GM21515 (cell line): ENCODE data around the gene SLC48A1.

Experiments
- ATAC-seq: cut with Tn5 transposase; IDR thresholded peaks from one replicate; pipeline ENCODE4 v1.9.1; 2021; ENCODE audit not compliant: unreplicated experiment

The SLC48A1 gene

DNA sequence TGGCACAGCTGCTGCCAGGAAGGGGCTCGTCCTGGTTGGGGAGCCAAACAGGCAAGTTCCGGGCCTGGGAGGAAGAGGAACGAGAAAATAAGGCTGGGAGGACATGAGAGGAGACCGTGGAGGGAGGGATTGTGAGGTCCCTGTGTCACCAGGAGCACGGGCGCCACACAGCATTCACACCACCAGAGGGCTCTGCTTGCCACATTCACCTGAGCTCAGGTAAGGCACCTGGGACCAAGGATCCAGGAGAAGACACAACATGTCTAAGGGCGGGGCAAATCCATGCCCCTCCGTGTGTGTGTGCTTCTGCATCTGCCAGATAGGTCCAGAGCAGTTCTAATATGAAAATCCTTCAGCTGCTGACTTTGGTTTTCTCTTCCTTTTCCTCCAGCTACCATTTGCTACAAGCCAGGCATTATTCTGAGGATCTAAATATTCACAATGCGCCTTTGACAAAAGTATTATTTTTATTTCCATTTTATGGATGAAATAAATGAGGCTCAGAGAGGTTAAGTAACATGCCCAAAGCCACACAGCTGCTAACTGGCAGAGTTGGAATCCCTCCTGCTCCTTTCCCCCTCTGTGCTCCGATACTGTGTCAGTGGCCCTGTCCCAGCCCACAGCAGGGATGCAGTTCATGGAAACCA, 28.9 kb upstream of the SLC48A1 start:
- no peak for ATAC-seq

DNA sequence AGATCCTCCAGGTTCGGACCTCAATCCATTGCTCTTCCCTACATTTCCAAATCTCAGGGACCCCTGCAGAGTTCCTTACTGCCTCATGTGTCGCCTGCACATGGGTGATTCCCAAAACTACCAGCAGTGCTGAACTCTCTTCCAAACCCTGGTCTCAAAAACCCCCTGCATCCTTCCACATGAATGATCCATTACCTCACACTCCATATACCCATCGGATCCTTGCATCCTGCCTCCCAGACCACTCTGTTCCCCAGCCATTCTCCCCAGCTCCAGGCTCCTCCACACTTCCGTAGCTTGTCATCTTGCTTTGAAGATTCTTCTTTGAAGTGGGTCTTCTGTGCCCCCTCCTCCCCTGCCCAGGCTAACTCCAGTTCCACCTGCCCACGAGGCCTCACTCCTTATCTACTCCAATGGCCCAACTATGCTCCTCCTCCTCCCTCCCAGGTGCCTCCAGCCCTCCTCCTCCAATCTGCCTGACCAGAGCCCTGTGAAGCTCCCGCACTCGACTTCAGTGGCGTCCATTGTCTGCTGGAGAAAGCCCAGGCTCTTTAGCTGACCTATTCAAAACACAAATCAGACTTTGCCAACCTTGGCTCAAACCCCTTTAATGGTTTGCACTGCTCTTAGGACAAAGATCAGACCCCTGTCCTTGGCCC, 28.1 kb upstream of the SLC48A1 start:
- no peak for ATAC-seq

- ATAC-seq, result no peak
Measured at GRCh38 chr12:47745485-47746041, 27.5 kb upstream of the SLC48A1 start.

- ATAC-seq, result no peak
Measured at GRCh38 chr12:47746073-47746472, 27.0 kb upstream of the SLC48A1 start.

- no peak for ATAC-seq
Measured at GRCh38 chr12:47746523-47746922, 26.5 kb upstream of the SLC48A1 start.

GRCh38 chr12:47747126-47747525, 25.9 kb upstream of the SLC48A1 start:
- no peak for ATAC-seq

GRCh38 chr12:47747596-47748506, 25.2 kb upstream of the SLC48A1 start:
- ATAC-seq, result no peak

DNA sequence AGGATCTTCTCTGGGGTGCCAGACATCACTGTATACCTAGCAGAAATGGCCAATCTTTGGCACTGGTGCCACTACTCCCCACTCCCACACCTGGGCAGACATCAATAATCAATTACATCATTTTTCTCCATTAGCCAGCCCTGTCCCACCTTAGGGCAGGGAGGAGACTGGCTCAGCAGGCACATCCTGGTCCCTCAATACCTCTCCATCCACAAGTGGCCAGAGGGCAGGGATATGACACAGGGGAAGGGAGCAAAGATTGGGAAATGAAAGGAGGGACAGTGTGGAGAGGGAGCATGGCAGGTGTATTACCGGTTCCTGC, 24.6 kb upstream of the SLC48A1 start:
- no peak for ATAC-seq

- ATAC-seq, result no peak
Measured at GRCh38 chr12:47748899-47749298, 24.1 kb upstream of the SLC48A1 start.

DNA sequence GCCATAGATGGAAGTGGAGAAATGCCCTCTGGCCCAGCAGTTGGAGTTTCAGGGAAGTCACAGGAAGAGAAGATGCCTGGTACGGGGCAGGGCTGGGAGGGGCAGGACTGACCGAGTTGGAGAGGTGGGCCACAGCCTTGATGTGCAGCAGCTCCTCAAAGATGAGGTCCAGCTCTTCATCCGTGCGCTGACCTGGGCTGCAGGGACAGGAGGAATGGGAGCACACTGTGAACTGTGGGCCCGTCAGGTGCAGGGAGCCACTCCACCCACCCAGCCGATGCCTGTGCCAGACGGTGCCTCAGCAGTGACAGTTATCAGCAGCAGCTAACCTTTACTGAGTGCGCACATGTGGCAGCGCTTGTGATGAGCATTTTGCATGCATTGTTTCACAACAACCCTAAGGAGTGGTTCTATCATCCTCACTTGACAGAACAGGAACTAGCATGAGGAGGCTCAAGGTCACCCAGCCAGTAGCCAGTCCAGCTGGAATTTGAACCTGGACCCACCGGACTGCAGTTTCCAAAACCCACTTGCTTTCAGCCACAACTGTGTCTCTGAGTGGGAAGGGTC, 22.7 kb upstream of the SLC48A1 start:
- no peak for ATAC-seq

DNA sequence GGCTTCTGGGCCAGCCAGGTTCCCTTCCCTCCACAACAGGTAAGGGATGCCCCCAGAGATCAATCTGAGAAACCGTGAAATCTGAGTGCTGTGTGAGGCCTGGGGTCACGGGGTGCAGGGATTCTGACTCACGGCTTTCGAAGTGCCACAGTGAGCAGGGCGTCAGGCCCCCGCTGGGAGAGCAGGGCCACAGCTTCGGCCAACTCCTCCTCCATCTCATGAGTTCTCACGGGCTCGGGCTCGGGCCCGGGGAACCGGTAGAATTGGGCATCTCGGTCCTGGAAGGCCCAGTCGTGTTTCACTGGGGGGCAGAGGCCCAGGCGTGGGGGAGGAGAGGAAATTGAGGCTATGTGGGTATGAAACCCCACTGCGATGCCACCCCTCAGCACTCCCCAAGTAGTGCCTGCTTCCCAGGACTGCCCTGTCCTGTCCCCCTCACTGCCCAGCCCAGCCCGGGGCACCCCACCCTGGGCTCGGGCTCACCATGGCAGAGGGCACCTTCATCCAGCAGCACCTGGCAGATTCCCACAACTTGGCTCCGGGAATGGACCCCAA, 22.0 kb upstream of the SLC48A1 start:
- no peak for ATAC-seq

DNA sequence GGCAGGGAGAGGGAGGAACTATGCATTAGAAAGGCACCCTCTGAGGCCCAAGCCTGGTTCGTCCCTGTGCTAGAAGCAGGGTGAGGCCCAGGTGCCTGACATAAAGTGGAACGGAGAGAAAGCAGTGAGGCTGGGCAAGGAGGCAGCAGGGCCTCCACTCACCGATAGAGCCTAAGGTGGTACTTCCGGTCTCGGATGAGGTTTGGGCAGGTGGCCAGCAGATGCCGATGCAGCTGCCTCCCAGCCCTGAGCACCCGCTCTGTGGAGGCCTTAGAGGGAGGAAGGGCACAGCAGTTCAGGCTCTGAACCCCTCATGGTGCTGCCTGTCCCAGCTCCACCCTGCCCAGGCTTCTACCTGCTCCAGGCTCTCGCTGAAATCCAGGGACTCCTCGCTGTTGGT, 21.5 kb upstream of the SLC48A1 start:
- no peak for ATAC-seq

DNA sequence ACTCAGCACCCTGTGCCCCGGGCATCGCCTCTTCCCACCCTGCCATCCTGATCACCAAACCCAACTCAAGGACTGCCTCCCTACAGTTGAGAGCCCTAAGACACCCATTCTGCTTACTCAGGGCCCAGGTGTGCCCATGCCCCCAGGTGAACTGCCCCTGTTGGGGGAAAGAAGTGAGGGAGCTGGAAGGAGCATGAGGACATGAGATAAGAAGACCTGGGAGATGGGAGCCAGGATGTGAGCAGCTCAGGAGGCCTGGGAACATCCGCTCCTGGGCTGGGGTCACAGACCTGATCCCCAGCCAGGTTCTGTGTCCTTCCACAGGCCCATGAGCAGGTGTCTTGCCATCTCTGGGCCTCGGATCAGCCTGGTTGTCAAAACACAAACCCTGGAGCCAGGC, 20.9 kb upstream of the SLC48A1 start:
- ATAC-seq, result no peak

DNA sequence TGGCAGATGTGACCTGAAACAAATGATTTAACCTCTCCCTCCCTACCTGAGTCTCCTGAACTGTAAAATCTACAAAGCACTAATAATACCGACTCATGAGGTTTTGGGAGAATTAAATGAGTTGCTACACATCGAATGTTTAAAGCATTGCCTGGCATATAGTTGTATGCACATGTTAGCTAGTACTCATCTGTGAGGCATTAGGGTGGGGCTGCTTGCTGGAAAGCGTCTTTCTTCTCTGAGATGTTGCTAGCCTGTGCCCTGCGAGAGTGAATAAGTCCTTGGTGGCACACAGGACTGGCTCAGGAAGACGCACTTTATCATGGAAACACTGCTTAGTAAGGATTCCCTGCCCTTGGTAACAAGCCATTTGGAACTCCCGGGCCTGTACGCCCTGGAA, 20.5 kb upstream of the SLC48A1 start:
- ATAC-seq, result no peak

GRCh38 chr12:47753021-47754001, 19.7 kb upstream of the SLC48A1 start:
- no peak for ATAC-seq

DNA sequence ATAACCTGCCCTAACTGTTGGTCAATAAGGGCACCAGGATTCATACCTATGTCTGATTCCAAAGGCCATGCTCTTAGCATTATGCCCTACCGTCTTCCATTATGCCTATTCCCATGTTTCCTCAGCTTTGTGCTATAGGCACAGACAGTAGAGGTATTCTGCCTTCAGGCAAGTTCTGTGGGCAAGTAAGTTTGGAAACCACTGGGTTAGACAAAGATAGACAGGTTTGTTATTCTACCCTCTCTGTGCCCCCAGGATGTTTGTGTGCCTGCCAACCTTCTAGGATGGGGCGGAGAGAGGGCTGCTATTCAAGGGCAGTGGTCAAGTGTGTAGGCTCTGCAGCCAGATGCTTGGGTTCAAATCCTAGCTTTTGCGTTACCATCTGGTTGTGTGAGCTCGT, 18.9 kb upstream of the SLC48A1 start:
- no peak for ATAC-seq

DNA sequence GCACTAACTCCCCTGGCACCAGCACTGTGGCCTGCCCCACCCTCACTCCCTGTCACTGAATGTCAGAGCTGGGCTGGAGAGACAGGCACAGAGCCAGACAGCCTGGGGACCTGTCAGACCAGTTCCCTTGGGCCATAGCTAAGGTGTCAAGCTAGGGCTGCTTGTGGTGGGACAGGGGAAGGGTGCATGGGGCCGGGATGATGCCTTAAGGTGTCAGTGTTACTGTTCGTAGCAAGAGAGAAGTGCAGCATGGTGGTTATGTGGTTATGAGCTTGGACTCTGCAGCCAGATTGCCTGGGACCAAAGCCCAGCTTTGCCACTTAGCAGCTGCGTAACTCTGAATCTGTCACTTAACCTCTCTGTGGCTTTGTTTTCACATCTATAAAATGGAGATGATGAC, 18.2 kb upstream of the SLC48A1 start:
- ATAC-seq, result no peak

DNA sequence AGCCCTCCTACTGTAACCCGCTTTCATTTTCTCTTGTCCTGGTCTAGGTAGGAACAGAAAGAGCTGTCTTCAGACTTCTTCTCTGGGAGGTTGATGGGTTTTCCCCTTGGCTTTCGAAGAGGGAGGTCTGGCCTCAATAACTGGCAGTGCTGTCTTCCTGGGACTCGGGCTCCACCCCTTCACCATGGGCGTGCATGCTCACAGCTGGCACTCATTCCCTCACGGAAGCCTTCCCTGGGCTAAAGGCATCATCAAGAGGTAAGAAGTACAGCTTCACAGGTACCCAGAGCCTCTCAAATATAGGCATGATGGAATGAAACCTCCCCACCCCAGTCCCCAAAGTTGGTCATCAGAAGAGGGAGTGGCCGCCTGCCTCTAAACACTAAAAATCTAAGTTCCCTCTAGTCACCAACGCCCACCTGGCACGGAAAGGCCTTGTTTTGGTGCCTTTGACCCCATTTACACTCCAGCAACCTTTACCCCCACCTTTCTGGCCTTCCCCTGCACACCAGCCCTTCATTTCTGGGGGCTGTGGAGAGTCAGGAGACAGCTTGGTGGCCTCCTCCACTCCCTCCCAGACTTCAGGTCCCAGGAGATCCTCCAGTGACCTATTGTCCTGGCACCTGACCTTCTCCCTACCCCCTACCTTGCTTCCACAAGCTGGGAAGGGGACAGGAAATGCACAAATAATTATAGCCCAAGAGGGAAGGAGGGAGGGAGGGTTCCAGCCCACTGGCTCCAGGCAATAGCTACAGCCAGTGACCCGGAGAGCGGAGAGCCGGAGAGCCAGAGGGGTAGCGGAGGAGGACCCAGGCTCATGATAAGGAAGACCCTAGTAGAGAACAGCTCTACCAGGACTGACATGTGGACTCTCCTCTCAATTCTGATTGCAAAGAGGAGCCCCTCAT, 17.1 kb upstream of the SLC48A1 start:
- peak; percentile 68 for ATAC-seq

GRCh38 chr12:47757364-47757839, 15.6 kb upstream of the SLC48A1 start:
- no peak for ATAC-seq
